NK-92 (cell line): ENCODE results near the gene CLCNKB.

Experiments
- DNase-seq: peaks from one replicate; lab custom pipeline; 2025; ENCODE audit not compliant: unreplicated experiment; lab: John Stamatoyannopoulos, UW

The CLCNKB gene

GRCh38 chr1:16072616-16073484 lies 29.3 kb downstream of the CLCNKB start:
- DNase-seq, result no peak

GRCh38 chr1:16073490-16074119 lies 30.0 kb downstream of the CLCNKB start, which contains the start of gene FAM131C:
FAM131C (minus strand) TSS chr1:16073651; CDS start chr1:16073442, 209 bp downstream.
- DNase-seq, result no peak

DNA sequence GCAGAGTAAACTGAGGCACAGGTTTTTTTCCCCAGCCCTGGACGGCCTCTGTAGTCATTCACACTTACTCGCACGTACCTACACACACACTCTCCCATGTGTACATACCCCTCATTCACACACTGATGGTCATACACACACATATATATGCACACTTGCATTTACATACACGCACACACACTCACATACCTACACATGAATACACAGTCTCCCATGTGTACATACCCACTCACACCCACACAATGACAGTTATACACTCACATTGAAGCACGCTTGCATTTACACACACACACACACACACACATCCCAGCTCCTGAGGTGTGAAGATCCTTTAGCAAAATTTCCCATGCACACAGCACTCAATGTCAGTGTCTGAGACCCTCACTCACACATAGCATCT lies 30.6 kb downstream of the CLCNKB start:
- no peak for DNase-seq

- DNase-seq, result no peak
Measured at GRCh38 chr1:16075337-16076030, 31.9 kb downstream of the CLCNKB start.

DNA sequence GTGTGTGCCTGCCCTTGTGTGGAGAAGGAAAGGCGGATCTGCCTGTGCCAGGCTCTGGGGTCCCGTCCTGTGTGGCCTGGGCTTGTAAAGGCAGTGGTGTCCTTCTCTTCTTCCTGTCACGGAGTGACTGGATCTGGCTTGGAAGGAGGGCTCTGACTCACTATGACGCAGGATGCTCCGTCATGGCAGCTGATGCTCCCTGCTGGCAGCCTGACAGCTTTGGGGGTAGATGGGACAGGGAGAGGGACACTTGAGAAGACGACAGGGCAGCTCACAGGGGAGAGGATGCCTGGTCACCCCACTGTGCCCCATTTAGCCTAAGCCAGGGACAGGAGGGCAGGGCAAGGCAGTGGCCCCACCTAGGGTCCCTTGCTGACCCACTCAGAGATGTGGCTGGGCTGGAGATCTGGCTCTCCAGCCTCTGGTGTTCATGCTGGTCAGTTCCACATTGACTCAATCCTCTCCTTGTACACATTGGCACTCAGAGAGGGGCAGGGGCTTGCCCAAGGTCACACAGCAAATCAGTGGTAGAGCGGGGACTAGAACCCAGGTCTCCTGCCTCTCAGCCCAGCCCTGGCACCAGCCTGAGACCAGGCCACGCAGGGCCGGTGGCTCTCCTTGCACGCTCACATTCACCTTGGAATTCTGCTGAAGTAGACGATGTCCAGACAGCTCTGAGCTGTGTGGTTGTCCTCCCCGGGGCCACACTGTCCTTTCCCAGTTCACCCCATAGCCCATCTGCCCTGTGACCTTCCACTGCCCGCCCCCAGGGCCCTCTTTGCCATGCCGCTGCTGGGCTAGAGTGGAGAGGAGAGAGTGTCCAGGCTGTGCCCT lies 32.7 kb downstream of the CLCNKB start:
- DNase-seq, result no peak

DNA sequence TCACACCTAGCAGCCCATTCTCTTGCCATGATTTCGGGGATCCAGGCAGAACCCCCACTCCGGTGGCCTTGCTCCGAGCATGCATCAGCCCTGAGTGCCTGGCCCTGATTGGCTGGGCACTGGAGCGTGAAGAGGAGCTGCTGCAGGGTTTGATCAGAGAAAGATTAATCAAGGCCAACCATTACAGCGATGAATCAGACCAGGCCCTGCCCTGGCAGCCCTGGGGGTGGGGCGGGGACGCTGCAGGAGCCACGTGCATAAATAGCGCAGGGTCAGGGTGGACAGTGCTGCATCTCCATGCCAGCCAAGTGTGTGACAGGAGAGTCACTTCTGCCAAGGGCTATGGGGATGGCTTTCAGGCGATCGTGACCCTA lies 33.3 kb downstream of the CLCNKB start:
- DNase-seq, result no peak

- DNase-seq, result no peak
Measured at GRCh38 chr1:16077406-16078245, 34.0 kb downstream of the CLCNKB start.

- DNase-seq, result no peak
Measured at GRCh38 chr1:16078925-16079656, 35.5 kb downstream of the CLCNKB start.

- DNase-seq, result no peak
Measured at GRCh38 chr1:16080422-16081150, 37.0 kb downstream of the CLCNKB start.

GRCh38 chr1:16081636-16082035 lies 38.1 kb downstream of the CLCNKB start:
- no peak for DNase-seq

DNA sequence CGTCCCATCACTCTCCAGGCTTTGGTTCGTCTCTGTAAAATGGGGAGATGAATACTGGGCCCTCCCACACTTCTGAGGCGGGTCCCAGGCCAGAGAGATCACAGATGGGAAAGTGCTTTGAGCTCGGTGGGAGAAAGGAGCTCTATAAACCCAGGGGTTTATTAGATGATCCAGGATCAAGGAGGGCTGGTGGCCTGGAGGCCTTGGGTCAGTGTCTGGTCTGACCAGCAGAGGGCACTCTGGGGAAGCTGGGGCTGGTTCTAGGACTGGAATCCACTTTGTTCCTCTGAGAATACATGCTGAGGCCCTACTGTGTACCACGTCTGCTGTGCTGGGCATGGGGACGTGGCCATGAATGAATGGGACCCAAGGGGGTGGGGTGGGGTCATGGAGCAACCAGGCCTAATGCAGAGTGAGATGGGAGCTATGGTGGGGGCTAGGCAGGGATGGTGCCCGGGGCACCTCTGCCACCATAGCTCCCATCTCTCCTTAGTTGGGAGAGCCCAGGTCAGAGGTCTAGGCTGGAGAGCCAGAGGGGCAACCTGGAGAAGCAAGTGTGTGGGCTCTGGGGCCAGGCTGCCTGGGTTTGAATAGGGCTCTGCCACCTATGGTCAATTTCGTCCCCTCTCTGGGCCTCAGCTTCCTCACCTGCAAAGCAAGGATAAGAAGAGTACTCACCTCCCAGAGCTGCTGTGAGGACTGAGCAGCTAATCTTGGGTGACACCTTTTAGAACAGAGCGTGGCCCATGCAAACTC lies 38.9 kb downstream of the CLCNKB start:
- DNase-seq, result no peak

- no peak for DNase-seq
Measured at GRCh38 chr1:16083486-16083885, 39.9 kb downstream of the CLCNKB start.

- DNase-seq, result no peak
Measured at GRCh38 chr1:16085522-16085921, 41.9 kb downstream of the CLCNKB start.

GRCh38 chr1:16087733-16088132 lies 44.2 kb downstream of the CLCNKB start:
- DNase-seq, result no peak

DNA sequence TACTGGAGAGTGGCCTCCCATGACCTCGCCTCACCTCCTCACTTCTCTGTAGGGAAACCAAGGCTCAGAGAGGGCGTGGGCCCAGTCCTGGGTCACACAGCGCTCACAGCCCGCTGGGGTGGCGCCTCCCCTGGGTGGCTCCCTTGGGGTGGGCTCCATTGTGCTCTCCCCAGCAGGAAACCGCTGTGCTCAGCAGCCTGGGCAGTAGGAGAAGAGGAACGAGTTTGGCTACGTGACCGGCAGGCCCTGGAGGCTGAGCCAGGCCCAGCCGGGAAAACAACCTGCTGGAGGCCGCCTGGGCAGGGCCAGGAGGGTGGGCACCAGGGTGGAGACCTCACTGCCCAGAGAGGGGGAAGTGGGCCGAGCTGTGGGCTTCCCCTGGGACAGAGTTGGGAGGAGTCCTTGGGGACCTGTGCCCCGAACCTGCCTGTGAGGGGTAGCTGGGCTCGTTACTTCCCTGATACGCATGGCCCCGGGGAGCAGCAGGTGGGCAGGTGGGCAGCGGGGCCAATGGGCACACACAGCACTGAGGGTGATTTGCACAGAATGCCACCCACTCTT lies 44.8 kb downstream of the CLCNKB start:
- DNase-seq, result no peak

DNA sequence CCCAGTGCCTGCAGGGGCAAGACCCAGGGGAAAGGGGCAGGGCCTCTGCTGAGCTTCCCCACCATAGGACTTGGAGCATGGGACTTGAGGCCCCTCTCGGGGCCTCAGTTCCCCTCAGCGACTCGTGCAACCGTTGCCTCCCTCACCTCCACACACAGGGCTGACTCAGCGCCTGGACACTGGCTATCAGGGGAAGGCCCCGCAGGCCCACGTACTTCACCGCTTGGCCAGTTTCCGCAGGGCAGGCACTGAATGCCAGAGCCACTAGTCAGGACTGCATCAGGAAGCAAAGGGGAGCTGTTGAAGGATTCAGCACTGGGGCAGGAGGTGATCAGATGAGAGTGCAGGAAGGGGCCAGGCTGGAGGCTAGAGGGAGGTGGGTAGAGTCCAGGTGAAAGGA lies 45.4 kb downstream of the CLCNKB start:
- DNase-seq, result no peak

DNA sequence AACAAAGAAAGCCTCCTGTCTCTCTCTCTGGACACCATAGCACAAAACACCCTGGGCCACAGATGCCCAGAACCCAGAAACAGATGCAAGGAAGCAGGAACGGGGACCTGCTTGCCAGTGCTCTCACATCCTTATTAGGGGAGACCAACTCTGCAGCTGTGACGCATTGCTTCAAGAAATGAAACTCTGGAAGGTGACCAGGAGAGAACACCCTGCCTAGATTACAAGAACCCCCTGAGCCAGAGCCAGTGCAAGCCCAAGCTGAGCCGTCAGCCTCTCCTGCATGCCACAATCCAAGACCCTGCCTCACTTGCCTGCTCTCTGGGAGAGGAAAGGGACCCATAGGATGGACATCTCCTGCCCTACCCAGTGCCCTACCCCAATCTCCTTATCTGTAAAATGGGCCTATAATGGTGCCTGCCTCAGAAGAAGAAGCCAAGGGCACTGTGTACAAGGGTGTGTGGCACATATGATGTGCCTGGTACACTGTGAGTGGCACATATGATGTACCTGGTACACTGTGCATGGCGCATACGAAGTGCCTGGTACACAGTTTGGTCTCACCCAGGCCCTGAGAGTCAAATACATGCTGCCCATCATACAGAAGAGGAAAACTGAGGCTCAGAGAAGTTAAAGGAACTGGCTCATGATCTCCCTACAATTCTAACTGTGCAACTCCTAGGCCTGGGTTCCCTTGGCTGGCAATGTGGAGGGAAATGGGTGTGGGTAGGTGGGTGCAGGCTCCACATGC lies 46.7 kb downstream of the CLCNKB start:
- no peak for DNase-seq
